HEK293T (cell line): ENCODE results near the gene RNF13.
A peak's percentile ranks its signal among the peaks of the same experiment; 100 is the strongest.
"Not testable (repeated sequence)": the region's sequence is repeated elsewhere in the genome, so short reads cannot be mapped to it uniquely, and the experiment has no call there.

ENCODE experiments used
- CTCF ChIA-PET: fragments of 350-600 bp; formaldehyde crosslinking; extraction: SDS; loops from one replicate; lab custom pipeline; 2021; ENCODE audit warnings: antibody characterized with exemption, inconsistent platforms; lab: Yijun Ruan, JAX
- POLR2A ChIA-PET: fragments of 350-600 bp; formaldehyde crosslinking; extraction: SDS; loops from one replicate; lab custom pipeline; 2020; ENCODE audit warnings: antibody characterized with exemption, inconsistent platforms; lab: Yijun Ruan, JAX
- DNase-seq: peaks from one replicate; pipeline ENCODE4 v3.0.0; 2012; ENCODE audit warnings: mixed read lengths; ENCODE audit errors: extremely low spot score
- ARNT ChIP-seq: fragments of 450-650 bp; IDR thresholded peaks from 2 replicates; pipeline ENCODE4 v1.6.1; 2017; ENCODE audit warnings: mild to moderate bottlenecking
- BHLHE40 ChIP-seq: fragments of 450-650 bp; IDR thresholded peaks from 2 replicates; pipeline ENCODE4 v1.6.1; 2016; ENCODE audit warnings: mild to moderate bottlenecking, moderate library complexity, borderline replicate concordance
- CTBP1 ChIP-seq: fragments of 450-650 bp; IDR thresholded peaks from 2 replicates; pipeline ENCODE4 v1.6.1; 2016; ENCODE audit warnings: borderline replicate concordance
- ELF4 ChIP-seq: fragments of 450-650 bp; IDR thresholded peaks from 2 replicates; pipeline ENCODE4 v1.6.1; 2017; ENCODE audit warnings: antibody characterized with exemption
- FOXA1 ChIP-seq: fragments of 450-650 bp; IDR thresholded peaks from 2 replicates; pipeline ENCODE4 v1.6.1; 2016; ENCODE audit warnings: mild to moderate bottlenecking
- FOXK2 ChIP-seq: fragments of 450-650 bp; IDR thresholded peaks from 2 replicates; pipeline ENCODE4 v1.6.1; 2016; ENCODE audit warnings: mild to moderate bottlenecking
- FOXM1 ChIP-seq: fragments of 450-650 bp; IDR thresholded peaks from 2 replicates; pipeline ENCODE4 v1.6.1; 2017; ENCODE audit warnings: mild to moderate bottlenecking, borderline replicate concordance
- HDGF ChIP-seq: fragments of 450-650 bp; IDR thresholded peaks from 2 replicates; pipeline ENCODE4 v1.6.1; 2017; ENCODE audit warnings: antibody characterized with exemption, borderline replicate concordance
- L3MBTL2 ChIP-seq: fragments of 450-650 bp; conservative IDR thresholded peaks from 2 replicates; pipeline ENCODE4 v1.6.1; 2016; ENCODE audit warnings: mild to moderate bottlenecking
- LEF1 ChIP-seq: fragments of 450-650 bp; IDR thresholded peaks from 2 replicates; pipeline ENCODE4 v1.6.1; 2017; ENCODE audit warnings: mild to moderate bottlenecking, borderline replicate concordance
- NFRKB ChIP-seq: fragments of 450-650 bp; IDR thresholded peaks from 2 replicates; pipeline ENCODE4 v1.6.1; 2016; ENCODE audit warnings: mild to moderate bottlenecking, moderate library complexity
- SP1 ChIP-seq: fragments of 450-650 bp; IDR thresholded peaks from 2 replicates; pipeline ENCODE4 v1.6.1; 2017
- SUZ12 ChIP-seq: fragments of 450-650 bp; IDR thresholded peaks from 2 replicates; pipeline ENCODE4 v1.6.1; 2016; ENCODE audit warnings: mild to moderate bottlenecking
- TARDBP ChIP-seq: fragments of 450-650 bp; IDR thresholded peaks from 2 replicates; pipeline ENCODE4 v1.6.1; 2016
- ZNF384 ChIP-seq: fragments of 450-650 bp; IDR thresholded peaks from 2 replicates; pipeline ENCODE4 v1.6.1; 2016
- TF ChIP-seq, protein P1 (sequence below): fragments of 450-650 bp; IDR thresholded peaks from 2 replicates; pipeline ENCODE4 v1.6.1; 2016

The RNF13 gene

DNA sequence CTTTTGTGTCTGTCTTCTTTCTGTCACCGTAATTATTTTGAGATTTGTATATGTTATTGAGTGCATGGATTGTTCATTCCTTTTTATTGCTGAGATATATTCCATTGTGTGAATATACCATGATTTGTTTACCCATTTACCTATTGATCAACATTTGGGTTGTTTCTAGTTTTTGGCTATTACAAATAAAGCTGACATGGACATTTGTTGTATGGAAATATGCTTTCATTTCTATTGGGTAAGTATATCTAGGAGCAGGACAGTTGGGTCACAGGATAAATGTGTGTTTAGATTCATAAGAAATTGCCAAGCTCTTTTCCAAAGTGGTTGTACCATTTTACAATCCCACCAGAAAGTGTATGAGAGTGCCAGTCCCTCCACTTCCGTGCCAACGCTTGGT lies 106.5 kb downstream of the RNF13 start:
- POLR2A ChIA-PET, result no interaction called here
- CTCF ChIA-PET, result no interaction called here
- TF ChIP-seq NFRKB, result no peak
- no peak for TF ChIP-seq ARNT
- no peak for TF ChIP-seq FOXM1
- TF ChIP-seq BHLHE40, result no peak
- no peak for TF ChIP-seq FOXK2
- TF ChIP-seq ELF4, result no peak
- TF ChIP-seq CTBP1, result no peak
- DNase-seq, result no peak

DNA sequence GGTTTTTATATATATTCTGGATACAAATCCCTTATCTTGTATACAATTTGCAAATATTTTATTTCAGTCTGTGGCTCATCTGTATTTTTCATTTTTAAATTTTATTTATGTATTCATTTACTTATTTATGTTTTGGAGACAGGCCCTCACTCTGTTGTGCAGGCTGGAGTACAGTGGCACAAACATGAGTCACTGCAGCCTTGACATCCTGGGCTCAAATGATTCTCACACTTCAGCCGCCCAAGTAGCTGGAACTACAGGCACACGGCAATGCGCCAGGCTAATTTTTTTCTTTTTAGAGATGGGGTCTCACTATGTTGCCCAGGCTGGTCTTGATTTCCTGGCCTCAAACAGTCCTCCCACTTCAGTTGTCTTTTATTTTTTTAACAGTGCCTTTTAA lies 107.1 kb downstream of the RNF13 start:
- POLR2A ChIA-PET, result no interaction called here
- DNase-seq, result no peak
- CTCF ChIA-PET, result no interaction called here
- TF ChIP-seq SP1 (no peak), L3MBTL2 (no peak), HDGF (no peak), LEF1 (no peak), ARNT (no peak), ELF4 (no peak), NFRKB (no peak), TARDBP (no peak), FOXA1 (no peak), FOXM1 (no peak), SUZ12 (no peak), CTBP1 (no peak), ZNF384 (no peak), BHLHE40 (no peak)
- TF ChIP-seq, protein P1, sequence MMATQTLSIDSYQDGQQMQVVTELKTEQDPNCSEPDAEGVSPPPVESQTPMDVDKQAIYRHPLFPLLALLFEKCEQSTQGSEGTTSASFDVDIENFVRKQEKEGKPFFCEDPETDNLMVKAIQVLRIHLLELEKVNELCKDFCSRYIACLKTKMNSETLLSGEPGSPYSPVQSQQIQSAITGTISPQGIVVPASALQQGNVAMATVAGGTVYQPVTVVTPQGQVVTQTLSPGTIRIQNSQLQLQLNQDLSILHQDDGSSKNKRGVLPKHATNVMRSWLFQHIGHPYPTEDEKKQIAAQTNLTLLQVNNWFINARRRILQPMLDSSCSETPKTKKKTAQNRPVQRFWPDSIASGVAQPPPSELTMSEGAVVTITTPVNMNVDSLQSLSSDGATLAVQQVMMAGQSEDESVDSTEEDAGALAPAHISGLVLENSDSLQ, result no peak

DNA sequence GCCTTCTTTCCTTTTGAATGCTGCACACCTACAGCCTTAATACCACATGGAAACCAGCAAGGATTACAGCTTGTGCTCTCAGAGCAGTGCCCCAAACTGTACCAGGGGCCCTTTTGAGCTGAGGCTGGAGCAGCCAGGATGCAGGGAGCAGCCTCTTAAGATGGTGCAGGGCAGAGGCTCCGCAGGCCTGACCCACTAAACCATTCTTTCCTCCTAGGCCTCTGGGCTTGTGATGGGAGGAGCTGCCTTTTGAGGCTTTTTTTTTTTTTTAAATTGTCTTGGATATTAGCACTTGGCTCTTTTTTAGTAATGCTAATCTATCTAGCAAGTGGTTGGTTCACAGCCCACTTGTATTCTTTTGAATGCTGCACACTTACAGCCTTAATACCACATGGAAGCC lies 120.0 kb downstream of the RNF13 start:
- no peak for DNase-seq
- no peak for TF ChIP-seq FOXA1
- no peak for TF ChIP-seq HDGF
- TF ChIP-seq BHLHE40, result no peak
- TF ChIP-seq TARDBP, result no peak
- TF ChIP-seq FOXM1, result no peak
- TF ChIP-seq SUZ12, result no peak
- no peak for TF ChIP-seq CTBP1
- TF ChIP-seq L3MBTL2, result no peak
- no peak for TF ChIP-seq ZNF384
- TF ChIP-seq FOXK2, result no peak
- ChIA-PET POLR2A (no interaction called here), CTCF (no interaction called here)

DNA sequence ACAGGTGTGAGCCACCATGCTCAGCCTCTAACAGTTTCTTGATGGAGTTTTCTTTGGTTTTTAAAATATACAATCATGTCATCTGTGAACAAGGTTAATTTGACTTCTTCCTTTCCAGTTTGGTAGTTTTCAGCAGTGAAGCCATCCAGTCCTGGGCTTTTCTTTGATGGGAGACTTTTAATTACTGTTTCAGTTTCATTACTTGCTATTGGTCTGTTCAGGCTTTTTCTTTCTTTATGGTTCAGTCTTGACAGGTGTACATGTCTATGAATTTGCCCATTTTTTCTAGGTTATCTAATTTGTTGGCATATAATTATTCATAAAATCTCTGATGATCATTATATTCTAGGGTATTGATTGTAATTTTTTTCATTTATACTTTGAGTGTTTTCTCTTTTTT lies 120.8 kb downstream of the RNF13 start:
- no peak for DNase-seq
- CTCF ChIA-PET, result interaction anchor here (0.7 kb wide), 1 partner anchor 482 kb away, joined by 3 read pairs; no protein-coding TSS in a partner anchor
- POLR2A ChIA-PET, result no interaction called here
- TF ChIP-seq LEF1, result no peak
- TF ChIP-seq FOXK2, result no peak
- TF ChIP-seq ZNF384, result no peak
- no peak for TF ChIP-seq TARDBP
- no peak for TF ChIP-seq L3MBTL2
- TF ChIP-seq, protein P1, result no peak
- no peak for TF ChIP-seq ELF4
- no peak for TF ChIP-seq SUZ12
- TF ChIP-seq CTBP1, result no peak
- TF ChIP-seq FOXA1, result no peak
- TF ChIP-seq FOXM1, result no peak
- TF ChIP-seq BHLHE40, result no peak
- TF ChIP-seq HDGF, result no peak
- no peak for TF ChIP-seq NFRKB
- TF ChIP-seq SP1, result no peak

DNA sequence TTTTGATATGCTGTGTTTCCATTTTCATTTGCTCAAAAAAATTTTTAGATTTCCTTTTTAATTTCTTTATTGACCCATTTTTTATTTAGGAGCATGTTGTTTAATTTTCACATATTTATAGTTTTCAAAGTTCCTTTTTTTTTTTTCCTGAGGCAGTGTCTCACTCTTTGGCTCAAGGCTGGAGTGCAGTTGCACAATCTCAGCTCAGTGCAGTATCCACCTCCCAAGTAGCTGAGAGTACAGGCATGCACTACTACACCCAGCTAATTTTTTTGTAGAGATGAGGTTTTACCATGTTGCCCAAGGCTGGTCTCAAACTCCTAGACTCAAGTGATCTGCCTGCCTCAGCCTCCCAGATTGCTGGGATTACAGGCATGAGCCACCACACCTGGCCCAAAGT lies 121.5 kb downstream of the RNF13 start:
- POLR2A ChIA-PET, result no interaction called here
- DNase-seq, result no peak
- CTCF ChIA-PET, result no interaction called here
- TF ChIP-seq BHLHE40 (no peak), NFRKB (no peak), SP1 (no peak)

DNA sequence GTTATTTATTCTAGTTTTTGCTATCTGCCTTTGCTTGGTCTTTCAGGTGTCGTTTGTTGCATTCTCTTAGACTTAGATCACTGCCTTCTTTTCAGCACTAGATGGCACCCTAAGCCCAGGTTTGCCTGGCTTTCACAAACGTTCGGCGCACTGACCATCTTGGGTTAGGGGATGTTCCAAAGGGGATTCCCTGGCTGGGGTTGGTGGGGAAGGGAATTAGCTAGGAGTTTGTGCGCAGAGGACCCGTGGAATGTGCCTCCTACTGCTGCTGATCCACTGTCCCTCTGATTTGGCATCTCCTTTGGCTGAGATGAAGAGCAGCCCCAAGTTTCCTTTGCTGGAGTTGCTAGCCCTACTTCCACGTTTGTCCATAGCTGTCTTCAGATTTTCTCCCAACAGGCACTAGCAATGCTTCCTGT lies 123.8 kb downstream of the RNF13 start:
- POLR2A ChIA-PET, result no interaction called here

DNA sequence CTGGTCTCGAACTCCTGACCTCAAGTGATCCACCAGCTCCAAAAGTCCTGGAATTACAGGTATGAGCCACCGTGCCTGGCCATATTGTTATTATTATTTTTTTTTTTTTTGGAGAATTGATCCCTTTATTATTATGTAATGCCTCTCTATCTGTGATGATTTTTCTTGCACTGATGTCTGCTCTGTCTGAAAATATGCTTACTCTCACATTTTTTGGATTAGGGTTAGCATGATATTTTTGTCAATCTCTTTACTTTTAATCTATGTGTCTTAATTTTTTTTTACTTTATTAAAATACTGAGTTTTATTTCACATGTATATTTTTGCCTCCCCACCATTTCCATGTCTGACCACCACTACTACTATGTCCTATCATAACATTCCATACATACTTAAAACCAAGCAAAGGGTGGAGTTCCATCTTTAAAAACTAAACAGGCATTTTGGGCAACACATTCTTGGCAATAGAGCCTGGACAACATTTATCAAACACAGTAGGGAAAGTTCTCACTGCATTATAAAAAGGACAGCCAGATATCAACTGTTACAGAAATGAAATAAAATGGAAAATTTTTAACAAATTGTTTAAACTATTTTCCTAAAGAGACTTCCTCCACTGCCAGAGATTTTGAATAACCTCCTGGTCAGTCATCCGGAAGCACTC lies 125.5 kb downstream of the RNF13 start:
- POLR2A ChIA-PET, DNase-seq: not testable (repeated sequence)
- CTCF ChIA-PET, result interaction anchor here (1.5 kb wide), 1 partner anchor 246 kb away, joined by 6 read pairs; no protein-coding TSS in a partner anchor

More for the DNA sequence above, 123.8 kb downstream of the RNF13 start:
- no peak for TF ChIP-seq SUZ12
- TF ChIP-seq LEF1, result no peak
- TF ChIP-seq ELF4, result no peak
- TF ChIP-seq FOXA1, result no peak
- TF ChIP-seq FOXK2, result no peak
- TF ChIP-seq TARDBP, result no peak
- TF ChIP-seq CTBP1, result no peak
- no peak for TF ChIP-seq ZNF384
- no peak for TF ChIP-seq NFRKB
- no peak for TF ChIP-seq HDGF
- TF ChIP-seq ARNT, result no peak
- no peak for TF ChIP-seq BHLHE40
- TF ChIP-seq SP1, result no peak
- TF ChIP-seq L3MBTL2, result no peak
- TF ChIP-seq FOXM1, result no peak
- TF ChIP-seq, protein P1, result no peak
- CTCF ChIA-PET, result interaction anchor here (0.9 to 1.8 kb wide), 7 partner anchors 9 to 283 kb away, joined by 3 to 9 read pairs (median 6); no protein-coding TSS in a partner anchor
- peak; percentile 61 for DNase-seq
